MM.1S (cell line): ENCODE measurements around the gene LIPE.

Source experiments
- DNase-seq: peaks from one replicate; pipeline ENCODE4 v3.0.0-alpha.2; 2015
- H2AFZ ChIP-seq: fragments of 300-600 bp; sonication (generic); 2 replicates; pipeline ENCODE4 v1.6.0; 2016; ENCODE audit warnings: antibody characterized with exemption, low read length
- H3F3A ChIP-seq: fragments of 300-600 bp; sonication (generic); 2 replicates; pipeline ENCODE4 v1.6.1; 2016; ENCODE audit warnings: mild to moderate bottlenecking, antibody characterized with exemption, low read length, moderate library complexity, mixed read lengths; ENCODE audit not compliant: insufficient read depth
- H3K27ac ChIP-seq: fragments of 300-600 bp; sonication (generic); 2 replicates; pipeline ENCODE4 v1.5.1; 2016; ENCODE audit warnings: mild to moderate bottlenecking, low read length
- H3K27me3 ChIP-seq: fragments of 300-600 bp; sonication (generic); replicated peaks from 2 replicates; pipeline ENCODE4 v1.6.0; 2016; ENCODE audit warnings: low read length; ENCODE audit not compliant: insufficient read depth
- H3K36me3 ChIP-seq: fragments of 300-600 bp; sonication (generic); replicated peaks from 2 replicates; pipeline ENCODE4 v1.6.1; 2016; ENCODE audit warnings: mild to moderate bottlenecking, low read length, mixed read lengths; ENCODE audit not compliant: insufficient read depth
- H3K4me1 ChIP-seq: fragments of 300-600 bp; sonication (generic); 2 replicates; pipeline ENCODE4 v1.6.1; 2016; ENCODE audit warnings: low read length, mixed read lengths
- H3K4me2 ChIP-seq: fragments of 300-600 bp; sonication (generic); 2 replicates; pipeline ENCODE4 v1.6.0; 2016; ENCODE audit warnings: low read depth, low read length
- H3K4me3 ChIP-seq: fragments of 300-600 bp; sonication (generic); 2 replicates; pipeline ENCODE4 v1.5.1; 2016; ENCODE audit warnings: low read length, mixed read lengths
- H3K79me2 ChIP-seq: fragments of 300-600 bp; sonication (generic); 2 replicates; pipeline ENCODE4 v1.6.1; 2016; ENCODE audit warnings: mixed run types, low read length, mixed read lengths
- H3K9ac ChIP-seq: fragments of 300-600 bp; sonication (generic); 2 replicates; pipeline ENCODE4 v1.6.1; 2016; ENCODE audit warnings: low read length, mixed read lengths
- H3K9me2 ChIP-seq: fragments of 300-600 bp; sonication (generic); replicated peaks from 2 replicates; pipeline ENCODE4 v1.6.1; 2016; ENCODE audit warnings: mild to moderate bottlenecking, low read length, mixed read lengths; ENCODE audit not compliant: insufficient read depth
- H3K9me3 ChIP-seq: fragments of 300-600 bp; sonication (generic); replicated peaks from 2 replicates; pipeline ENCODE4 v1.6.1; 2016; ENCODE audit warnings: mild to moderate bottlenecking, low read length, mixed read lengths; ENCODE audit not compliant: insufficient read depth
- H4K20me1 ChIP-seq: fragments of 300-600 bp; sonication (generic); 2 replicates; pipeline ENCODE4 v1.6.1; 2016; ENCODE audit warnings: mild to moderate bottlenecking, low read length, moderate library complexity, mixed read lengths; ENCODE audit not compliant: insufficient read depth
- EZH2 ChIP-seq: fragments of 300-600 bp; sonication (generic); optimal IDR thresholded peaks from 2 replicates; pipeline ENCODE3; 2017; ENCODE audit warnings: low read depth, mild to moderate bottlenecking, antibody characterized with exemption, low read length, mixed read lengths
- EZH2phosphoT487 ChIP-seq: fragments of 300-600 bp; sonication (generic); IDR thresholded peaks from 2 replicates; pipeline ENCODE4 v1.6.1; 2018; ENCODE audit warnings: antibody characterized with exemption, low read length
- TF ChIP-seq, protein P1 (sequence below): fragments of 300-600 bp; sonication (generic); IDR thresholded peaks from 2 replicates; pipeline ENCODE4 v1.5.1; 2016; ENCODE audit warnings: antibody characterized with exemption, low read length, mixed read lengths

Gene LIPE

DNA sequence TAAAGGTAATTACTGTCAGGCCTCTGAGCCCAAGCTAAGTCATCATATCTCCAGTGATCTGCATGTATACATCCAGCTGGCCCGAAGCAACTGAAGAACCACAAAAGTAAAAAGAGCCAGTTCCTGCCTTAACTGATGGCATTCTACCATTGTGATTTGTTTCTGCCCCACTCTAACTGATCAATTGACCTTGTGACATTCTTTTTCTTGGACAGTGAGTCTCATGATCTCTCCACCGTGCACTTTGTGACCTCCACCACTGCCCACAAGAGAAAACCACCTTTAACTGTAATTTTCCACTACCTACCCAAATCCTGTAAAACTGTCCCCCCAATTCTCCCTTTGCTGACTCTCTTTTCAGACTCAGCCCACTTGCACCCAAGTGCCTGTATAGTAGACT is 32.7 kb upstream of the LIPE start:
- no peaks in the 10 kb centered on the region for H3F3A ChIP-seq
- no peaks in the 10 kb centered on the region for H3K9me3 ChIP-seq
- no peaks in the 10 kb centered on the region for H3K9me2 ChIP-seq
- H3K36me3 ChIP-seq, result no peaks in the 10 kb centered on the region
- no peak for TF ChIP-seq EZH2
- no peak for TF ChIP-seq EZH2phosphoT487
- TF ChIP-seq, protein P1, sequence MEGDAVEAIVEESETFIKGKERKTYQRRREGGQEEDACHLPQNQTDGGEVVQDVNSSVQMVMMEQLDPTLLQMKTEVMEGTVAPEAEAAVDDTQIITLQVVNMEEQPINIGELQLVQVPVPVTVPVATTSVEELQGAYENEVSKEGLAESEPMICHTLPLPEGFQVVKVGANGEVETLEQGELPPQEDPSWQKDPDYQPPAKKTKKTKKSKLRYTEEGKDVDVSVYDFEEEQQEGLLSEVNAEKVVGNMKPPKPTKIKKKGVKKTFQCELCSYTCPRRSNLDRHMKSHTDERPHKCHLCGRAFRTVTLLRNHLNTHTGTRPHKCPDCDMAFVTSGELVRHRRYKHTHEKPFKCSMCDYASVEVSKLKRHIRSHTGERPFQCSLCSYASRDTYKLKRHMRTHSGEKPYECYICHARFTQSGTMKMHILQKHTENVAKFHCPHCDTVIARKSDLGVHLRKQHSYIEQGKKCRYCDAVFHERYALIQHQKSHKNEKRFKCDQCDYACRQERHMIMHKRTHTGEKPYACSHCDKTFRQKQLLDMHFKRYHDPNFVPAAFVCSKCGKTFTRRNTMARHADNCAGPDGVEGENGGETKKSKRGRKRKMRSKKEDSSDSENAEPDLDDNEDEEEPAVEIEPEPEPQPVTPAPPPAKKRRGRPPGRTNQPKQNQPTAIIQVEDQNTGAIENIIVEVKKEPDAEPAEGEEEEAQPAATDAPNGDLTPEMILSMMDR, result no peak
- H2AFZ ChIP-seq, result no peak overlapping the region
- H3K27me3 ChIP-seq, result no peaks in the 10 kb centered on the region
- no peak overlapping the region for H3K4me3 ChIP-seq
- no peak for DNase-seq
- no peak overlapping the region for H3K4me2 ChIP-seq
- no peaks in the 10 kb centered on the region for H3K79me2 ChIP-seq
- no peaks in the 10 kb centered on the region for H3K4me1 ChIP-seq
- H4K20me1 ChIP-seq, result no peaks in the 10 kb centered on the region
- H3K9ac ChIP-seq, result no peak overlapping the region
- no peak overlapping the region for H3K27ac ChIP-seq

DNA sequence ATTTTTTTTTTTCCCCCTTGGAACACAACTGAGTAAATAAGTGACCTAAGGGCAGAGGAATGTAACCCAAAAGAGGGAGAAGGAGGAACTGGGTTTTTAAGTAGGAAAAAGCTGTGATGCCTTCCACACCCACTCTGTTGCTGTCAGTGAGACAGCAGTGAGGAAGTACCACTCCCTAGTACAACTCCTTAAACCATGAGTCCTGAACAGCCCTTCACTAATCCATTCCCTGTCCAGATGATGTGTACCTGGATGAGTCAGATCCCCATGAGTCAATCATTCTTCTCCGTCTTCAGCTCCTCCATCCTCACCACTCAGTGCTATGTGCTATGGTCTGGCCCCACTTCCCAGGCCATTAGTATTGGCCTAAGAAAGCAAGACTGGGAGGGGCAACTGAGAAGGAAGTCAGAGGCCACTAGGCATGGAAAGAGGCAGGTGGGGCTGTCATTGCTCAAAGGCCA is 28.5 kb upstream of the LIPE start:
- H3K9ac ChIP-seq, result no peak overlapping the region
- no peaks in the 10 kb centered on the region for H3K79me2 ChIP-seq
- H4K20me1 ChIP-seq, result no peaks in the 10 kb centered on the region
- H3K27me3 ChIP-seq, result no peaks in the 10 kb centered on the region
- H3K9me3 ChIP-seq, result no peaks in the 10 kb centered on the region
- H2AFZ ChIP-seq, result no peak overlapping the region
- H3K4me1 ChIP-seq, result no peaks in the 10 kb centered on the region
- no peak overlapping the region for H3K27ac ChIP-seq
- H3K9me2 ChIP-seq, result no peaks in the 10 kb centered on the region
- no peaks in the 10 kb centered on the region for H3F3A ChIP-seq
- H3K4me2 ChIP-seq, result no peak overlapping the region
- TF ChIP-seq EZH2 (no peak), EZH2phosphoT487 (no peak)
- TF ChIP-seq, protein P1, result no peak
- no peaks in the 10 kb centered on the region for H3K36me3 ChIP-seq
- DNase-seq, result no peak
- H3K4me3 ChIP-seq, result no peak overlapping the region

DNA sequence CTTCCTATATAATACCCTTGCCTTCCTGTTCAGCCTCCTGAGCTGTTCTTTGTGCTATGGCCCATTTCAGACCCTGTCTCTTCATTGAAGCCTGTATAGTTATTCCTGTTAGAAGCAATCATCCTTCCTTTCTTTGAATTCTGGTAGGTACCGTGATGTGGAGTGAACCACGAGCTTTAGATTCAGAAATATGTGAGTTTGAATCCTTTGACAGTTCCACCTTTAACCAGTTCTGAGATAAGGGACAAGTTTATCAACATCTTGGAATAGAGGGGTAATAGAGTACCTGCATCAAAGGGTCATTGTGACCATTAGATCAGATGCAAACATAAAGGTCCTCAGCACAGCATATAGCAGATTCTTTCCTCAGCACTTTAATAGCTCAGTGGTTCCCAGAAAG is 27.9 kb upstream of the LIPE start:
- no peak overlapping the region for H3K4me2 ChIP-seq
- H3K4me3 ChIP-seq, result no peak overlapping the region
- no peak overlapping the region for H3K9ac ChIP-seq
- TF ChIP-seq EZH2phosphoT487 (no peak), EZH2 (no peak)
- TF ChIP-seq, protein P1, result no peak
- H4K20me1 ChIP-seq, result no peaks in the 10 kb centered on the region
- DNase-seq, result no peak
- H3K27ac ChIP-seq, result no peak overlapping the region
- no peaks in the 10 kb centered on the region for H3K4me1 ChIP-seq
- no peaks in the 10 kb centered on the region for H3K27me3 ChIP-seq
- no peaks in the 10 kb centered on the region for H3K36me3 ChIP-seq
- no peaks in the 10 kb centered on the region for H3K79me2 ChIP-seq
- no peaks in the 10 kb centered on the region for H3K9me2 ChIP-seq
- H3K9me3 ChIP-seq, result no peaks in the 10 kb centered on the region
- no peak overlapping the region for H2AFZ ChIP-seq
- no peaks in the 10 kb centered on the region for H3F3A ChIP-seq
